Measurements from ENCODE around the gene MACROD2. TPM values are rescaled to one million over a fixed set of nuclear protein-coding genes. Genes with fewer than 3 reads are reported as not detected.

MACROD2 gene
- total RNA-seq, 5 donors from 2014 or later (not counting 1 experiment from before 2014, with no cell fraction given), result 0.23 to 1.3 (median 0.51) TPM; not detected in 2

DNA sequence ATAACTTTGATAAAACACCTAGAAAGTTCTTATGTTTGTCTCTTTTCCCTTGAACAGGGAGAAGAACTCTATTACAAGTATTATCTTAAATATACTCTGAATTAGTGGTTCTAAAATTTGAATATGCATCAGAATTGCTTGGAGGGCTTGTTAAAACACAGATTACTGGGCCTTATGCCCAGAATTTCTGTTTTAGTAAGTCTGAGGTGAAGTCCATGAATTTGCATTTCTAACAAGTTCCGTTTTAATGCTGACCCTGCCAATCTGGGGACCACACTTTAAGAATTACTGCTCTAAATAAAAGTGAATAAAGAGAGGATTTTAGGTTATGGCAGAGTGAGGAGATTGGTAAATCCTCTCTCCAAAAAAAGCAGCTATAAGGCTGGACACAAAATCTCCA lies 510.2 kb downstream of the MACROD2 start:
- Histone ChIP-seq H3K4me1 (ENCODE audit: control insufficient read depth in 1 of 2, extremely low read depth in 1 of 2, insufficient read depth in 2 of 2, low read length in 2 of 2) (no peaks in the 10 kb centered on the region), H3K36me3 (ENCODE audit: control insufficient read depth in 2 of 2, extremely low read depth in 1 of 2, insufficient read depth in 1 of 2, low read length in 1 of 2) (no peaks in the 10 kb centered on the region), H3K27ac (ENCODE audit: low read length) (no peak overlapping the region), H3K27me3 (replicated peaks in 1 of 2; ENCODE audit: control insufficient read depth in 2 of 2, extremely low read depth in 1 of 2, insufficient read depth in 2 of 2, low read length in 1 of 2) (no peaks in the 10 kb centered on the region), H3K9me3 (no peaks in the 10 kb centered on the region), H3K4me3 (ENCODE audit: control insufficient read depth in 1 of 2, extremely low read depth in 1 of 2, low read length in 1 of 2) (no peak overlapping the region)
- H3K9me3 Mint-ChIP-seq, result peaks cover 4 to 15% (median 15%) of the 10 kb centered on the region in 3 donors
- DNase-seq (no peak), ATAC-seq (replicated peaks in 1 of 4) (no peak)
- CTCF ChIA-PET, result no interaction called here
- H3K36me3 Mint-ChIP-seq, result no peaks in the 10 kb centered on the region
- H3K27me3 Mint-ChIP-seq, result no peaks in the 10 kb centered on the region
- POLR2A ChIA-PET, result no interaction called here
- H3K4me1 Mint-ChIP-seq, result no peaks in the 10 kb centered on the region
- H3K27ac Mint-ChIP-seq, result no peak overlapping the region
- no CpG with 5 or more reads among the region's 1 CpG for WGBS (ENCODE audit: insufficient coverage)
- no peak overlapping the region for H3K4me3 Mint-ChIP-seq

DNA sequence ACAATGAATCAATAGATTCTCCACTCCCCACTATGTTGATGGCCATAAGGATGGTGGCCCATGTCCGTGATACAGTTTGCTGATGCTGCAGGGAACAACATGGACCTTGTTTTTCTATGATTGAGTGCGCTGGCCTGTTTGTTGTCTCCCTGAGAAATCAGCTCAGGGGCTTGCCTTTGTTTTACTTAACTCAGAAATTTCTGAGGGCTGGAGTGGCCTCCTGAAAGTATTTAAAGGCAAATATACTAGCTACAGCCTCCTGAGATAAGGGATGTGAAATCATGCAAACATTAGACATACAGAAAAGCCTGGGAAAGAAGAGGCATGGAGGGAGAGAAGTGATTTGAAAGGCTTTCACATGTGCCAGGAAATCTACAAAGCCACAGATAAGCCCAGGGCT lies 512.4 kb downstream of the MACROD2 start:
- no peak for ATAC-seq (replicated peaks in 1 of 4)
- CTCF ChIA-PET, result no interaction called here
- H3K4me3 ChIP-seq (ENCODE audit: control insufficient read depth in 1 of 2, extremely low read depth in 1 of 2, low read length in 1 of 2), result no peak overlapping the region
- no peaks in the 10 kb centered on the region for H3K9me3 ChIP-seq
- no peaks in the 10 kb centered on the region for H3K36me3 ChIP-seq (ENCODE audit: control insufficient read depth in 2 of 2, extremely low read depth in 1 of 2, insufficient read depth in 1 of 2, low read length in 1 of 2)
- no peak for DNase-seq
- Mint-ChIP-seq H3K9me3 (peaks cover 16 to 26% (median 25%) of the 10 kb centered on the region in 3 donors), H3K36me3 (no peaks in the 10 kb centered on the region), H3K27ac (no peak overlapping the region), H3K4me1 (no peaks in the 10 kb centered on the region), H3K27me3 (no peaks in the 10 kb centered on the region), H3K4me3 (no peak overlapping the region)
- no peaks in the 10 kb centered on the region for H3K27me3 ChIP-seq (replicated peaks in 1 of 2; ENCODE audit: control insufficient read depth in 2 of 2, extremely low read depth in 1 of 2, insufficient read depth in 2 of 2, low read length in 1 of 2)
- POLR2A ChIA-PET, result no interaction called here
- no peaks in the 10 kb centered on the region for H3K4me1 ChIP-seq (ENCODE audit: control insufficient read depth in 1 of 2, extremely low read depth in 1 of 2, insufficient read depth in 2 of 2, low read length in 2 of 2)
- H3K27ac ChIP-seq (ENCODE audit: low read length), result no peak overlapping the region
- 38% methylated on average over 2 of the region's 2 CpGs for whole genome bisulfite sequencing (ENCODE audit: insufficient coverage)

DNA sequence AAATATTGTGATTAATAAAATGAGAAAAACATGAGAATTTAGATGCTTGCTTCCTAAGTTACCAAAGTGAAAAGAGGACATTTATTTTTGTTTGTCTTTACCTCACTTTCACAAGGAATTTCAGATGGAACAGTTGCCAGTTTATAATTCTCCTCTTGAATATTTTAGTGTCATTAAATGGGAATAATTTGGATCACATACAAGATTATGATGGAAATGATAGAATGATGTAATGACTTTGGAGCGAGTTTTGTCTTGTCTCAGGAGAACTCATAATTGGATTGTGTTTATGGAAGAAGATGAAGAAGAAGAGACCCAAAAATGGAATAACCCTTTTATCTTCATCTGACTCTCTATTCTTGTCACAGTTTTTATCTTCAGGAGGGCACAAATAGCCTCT lies 515.0 kb downstream of the MACROD2 start:
- H3K36me3 Mint-ChIP-seq, result no peaks in the 10 kb centered on the region
- H3K27me3 Mint-ChIP-seq, result no peaks in the 10 kb centered on the region
- peaks cover 16 to 33% (median 32%) of the 10 kb centered on the region in 3 donors for H3K9me3 Mint-ChIP-seq
- Histone ChIP-seq H3K27ac (ENCODE audit: low read length) (no peak overlapping the region), H3K27me3 (replicated peaks in 1 of 2; ENCODE audit: control insufficient read depth in 2 of 2, extremely low read depth in 1 of 2, insufficient read depth in 2 of 2, low read length in 1 of 2) (no peaks in the 10 kb centered on the region), H3K4me3 (ENCODE audit: control insufficient read depth in 1 of 2, extremely low read depth in 1 of 2, low read length in 1 of 2) (no peak overlapping the region), H3K36me3 (ENCODE audit: control insufficient read depth in 2 of 2, extremely low read depth in 1 of 2, insufficient read depth in 1 of 2, low read length in 1 of 2) (no peaks in the 10 kb centered on the region), H3K4me1 (ENCODE audit: control insufficient read depth in 1 of 2, extremely low read depth in 1 of 2, insufficient read depth in 2 of 2, low read length in 2 of 2) (no peaks in the 10 kb centered on the region), H3K9me3 (no peaks in the 10 kb centered on the region)
- no peak overlapping the region for H3K4me3 Mint-ChIP-seq
- WGBS (ENCODE audit: insufficient coverage), result no CpG with 5 or more reads among the region's 1 CpG
- CTCF ChIA-PET, result no interaction called here
- POLR2A ChIA-PET, result no interaction called here
- H3K4me1 Mint-ChIP-seq, result no peaks in the 10 kb centered on the region
- ATAC-seq (replicated peaks in 1 of 4) (no peak), DNase-seq (no peak)
- H3K27ac Mint-ChIP-seq, result no peak overlapping the region

DNA sequence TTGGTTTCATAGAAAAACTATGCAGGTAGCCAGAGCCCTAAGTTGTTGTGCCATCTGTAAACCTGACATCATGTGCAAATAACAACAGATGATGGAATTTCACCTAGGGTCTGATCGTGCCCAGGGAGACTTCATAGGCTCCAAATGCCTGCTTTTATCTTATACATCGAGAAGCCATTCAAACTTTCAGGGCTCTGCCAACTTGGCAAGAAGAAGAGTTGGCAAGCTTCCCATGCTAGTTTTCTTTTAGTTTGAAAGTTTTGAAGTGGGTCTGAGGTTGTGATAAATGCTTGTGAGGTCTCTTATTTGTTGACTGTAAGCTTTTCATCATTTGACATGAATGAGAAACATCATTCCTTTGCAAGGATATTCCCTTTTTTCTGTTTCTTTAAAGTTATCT lies 517.5 kb downstream of the MACROD2 start:
- H3K4me1 ChIP-seq (ENCODE audit: control insufficient read depth in 1 of 2, extremely low read depth in 1 of 2, insufficient read depth in 2 of 2, low read length in 2 of 2), result no peaks in the 10 kb centered on the region
- CTCF ChIA-PET, result no interaction called here
- 0% methylated on average over 1 of the region's 2 CpGs for WGBS (ENCODE audit: insufficient coverage)
- H3K9me3 Mint-ChIP-seq, result peaks cover 18 to 33% (median 22%) of the 10 kb centered on the region in 3 donors
- H3K9me3 ChIP-seq, result no peaks in the 10 kb centered on the region
- H3K36me3 ChIP-seq (ENCODE audit: control insufficient read depth in 2 of 2, extremely low read depth in 1 of 2, insufficient read depth in 1 of 2, low read length in 1 of 2), result no peaks in the 10 kb centered on the region
- no peak overlapping the region for H3K27ac ChIP-seq (ENCODE audit: low read length)
- H3K4me3 ChIP-seq (ENCODE audit: control insufficient read depth in 1 of 2, extremely low read depth in 1 of 2, low read length in 1 of 2), result no peak overlapping the region
- H3K27me3 ChIP-seq (replicated peaks in 1 of 2; ENCODE audit: control insufficient read depth in 2 of 2, extremely low read depth in 1 of 2, insufficient read depth in 2 of 2, low read length in 1 of 2), result no peaks in the 10 kb centered on the region
- H3K4me1 Mint-ChIP-seq, result no peaks in the 10 kb centered on the region
- H3K27ac Mint-ChIP-seq, result no peak overlapping the region
- H3K36me3 Mint-ChIP-seq, result no peaks in the 10 kb centered on the region
- POLR2A ChIA-PET, result no interaction called here
- H3K27me3 Mint-ChIP-seq, result no peaks in the 10 kb centered on the region
- no peak for ATAC-seq (replicated peaks in 1 of 4)
- DNase-seq, result no peak
- no peak overlapping the region for H3K4me3 Mint-ChIP-seq

DNA sequence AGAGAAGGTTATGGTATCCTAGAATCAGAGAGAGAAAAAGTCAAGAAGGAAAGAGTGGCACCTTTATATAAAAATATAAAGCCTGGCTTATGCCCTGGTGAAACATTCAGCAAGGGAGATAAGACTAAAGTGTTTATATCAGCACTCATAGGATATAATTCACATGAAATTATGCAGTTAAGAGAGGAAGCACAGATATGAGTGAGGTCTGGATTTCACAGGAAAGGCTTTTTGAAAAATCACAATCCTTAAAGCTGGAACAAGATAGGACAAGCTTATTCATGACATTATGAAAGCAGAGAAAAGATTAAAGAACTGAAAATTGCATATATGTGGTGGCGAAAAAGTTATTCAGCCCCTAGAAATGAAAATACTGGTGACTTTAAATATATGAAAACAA lies 523.3 kb downstream of the MACROD2 start:
- Mint-ChIP-seq H3K9me3 (peaks cover 12 to 38% (median 30%) of the 10 kb centered on the region in 3 donors), H3K4me3 (no peak overlapping the region), H3K27ac (no peak overlapping the region), H3K27me3 (no peaks in the 10 kb centered on the region), H3K36me3 (no peaks in the 10 kb centered on the region), H3K4me1 (no peaks in the 10 kb centered on the region)
- ChIA-PET CTCF (no interaction called here), POLR2A (no interaction called here)
- no peak for DNase-seq
- Histone ChIP-seq H3K9me3 (no peaks in the 10 kb centered on the region), H3K27me3 (replicated peaks in 1 of 2; ENCODE audit: control insufficient read depth in 2 of 2, extremely low read depth in 1 of 2, insufficient read depth in 2 of 2, low read length in 1 of 2) (no peaks in the 10 kb centered on the region), H3K4me1 (ENCODE audit: control insufficient read depth in 1 of 2, extremely low read depth in 1 of 2, insufficient read depth in 2 of 2, low read length in 2 of 2) (no peaks in the 10 kb centered on the region), H3K27ac (ENCODE audit: low read length) (no peak overlapping the region), H3K4me3 (ENCODE audit: control insufficient read depth in 1 of 2, extremely low read depth in 1 of 2, low read length in 1 of 2) (no peak overlapping the region), H3K36me3 (ENCODE audit: control insufficient read depth in 2 of 2, extremely low read depth in 1 of 2, insufficient read depth in 1 of 2, low read length in 1 of 2) (no peaks in the 10 kb centered on the region)
- no peak for ATAC-seq (replicated peaks in 1 of 4)
- no CpG with 5 or more reads among the region's 1 CpG for WGBS (ENCODE audit: insufficient coverage)

DNA sequence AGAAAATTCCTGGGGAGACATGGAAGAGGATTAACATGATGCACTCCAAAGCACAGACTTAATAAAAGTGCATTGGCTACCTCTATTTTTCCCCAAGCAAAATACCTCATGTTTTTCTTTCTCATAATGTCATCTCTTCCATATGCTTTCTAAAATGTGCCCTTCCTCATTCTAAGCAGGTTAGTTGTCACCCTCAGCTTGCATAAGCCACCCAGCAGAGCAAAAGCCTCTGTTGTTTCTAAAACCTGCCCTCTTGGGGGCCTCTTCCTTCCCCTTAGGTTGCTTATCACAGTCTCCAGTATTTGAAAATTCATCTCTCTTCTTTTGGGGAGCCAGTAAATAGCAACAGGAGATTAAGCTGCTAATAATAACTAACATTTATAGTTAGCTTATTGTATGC lies 525.7 kb downstream of the MACROD2 start:
- H3K27me3 Mint-ChIP-seq, result no peaks in the 10 kb centered on the region
- DNase-seq (no peak), ATAC-seq (replicated peaks in 1 of 4) (no peak)
- H3K36me3 Mint-ChIP-seq, result no peaks in the 10 kb centered on the region
- ChIA-PET POLR2A (no interaction called here), CTCF (no interaction called here)
- H3K4me3 ChIP-seq (ENCODE audit: control insufficient read depth in 1 of 2, extremely low read depth in 1 of 2, low read length in 1 of 2), result no peak overlapping the region
- H3K27ac Mint-ChIP-seq, result no peak overlapping the region
- H3K4me3 Mint-ChIP-seq, result no peak overlapping the region
- H3K4me1 Mint-ChIP-seq, result no peaks in the 10 kb centered on the region
- no peak overlapping the region for H3K27ac ChIP-seq (ENCODE audit: low read length)
- H3K36me3 ChIP-seq (ENCODE audit: control insufficient read depth in 2 of 2, extremely low read depth in 1 of 2, insufficient read depth in 1 of 2, low read length in 1 of 2), result no peaks in the 10 kb centered on the region
- H3K27me3 ChIP-seq (replicated peaks in 1 of 2; ENCODE audit: control insufficient read depth in 2 of 2, extremely low read depth in 1 of 2, insufficient read depth in 2 of 2, low read length in 1 of 2), result no peaks in the 10 kb centered on the region
- H3K4me1 ChIP-seq (ENCODE audit: control insufficient read depth in 1 of 2, extremely low read depth in 1 of 2, insufficient read depth in 2 of 2, low read length in 2 of 2), result no peaks in the 10 kb centered on the region
- H3K9me3 Mint-ChIP-seq, result peaks cover 15 to 28% (median 22%) of the 10 kb centered on the region in 3 donors
- no peaks in the 10 kb centered on the region for H3K9me3 ChIP-seq

DNA sequence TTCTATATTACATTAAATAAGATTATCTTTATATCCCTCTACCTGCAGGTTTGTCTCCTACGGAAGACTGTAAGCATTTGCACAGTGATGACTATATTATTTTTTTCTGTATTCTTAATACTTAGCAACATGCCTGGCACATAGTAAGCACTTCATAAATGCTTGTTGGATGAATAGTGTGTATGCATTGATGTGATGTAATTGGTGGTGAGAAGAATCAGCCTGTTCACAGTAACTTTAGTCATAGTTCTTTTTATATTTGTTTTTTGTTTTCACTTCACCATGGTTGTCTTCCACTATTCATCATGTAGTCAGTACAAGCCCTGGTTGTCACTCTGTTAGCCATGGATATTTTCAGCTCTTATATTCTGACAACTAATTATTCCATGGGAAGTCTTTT lies 526.1 kb downstream of the MACROD2 start:
- no peak for ATAC-seq (replicated peaks in 1 of 4)
- peaks cover 16 to 28% (median 22%) of the 10 kb centered on the region in 3 donors for H3K9me3 Mint-ChIP-seq
- H3K27me3 ChIP-seq (replicated peaks in 1 of 2; ENCODE audit: control insufficient read depth in 2 of 2, extremely low read depth in 1 of 2, insufficient read depth in 2 of 2, low read length in 1 of 2), result no peaks in the 10 kb centered on the region
- POLR2A ChIA-PET, result no interaction called here
- CTCF ChIA-PET, result no interaction called here
- H3K4me3 ChIP-seq (ENCODE audit: control insufficient read depth in 1 of 2, extremely low read depth in 1 of 2, low read length in 1 of 2), result no peak overlapping the region
- no peaks in the 10 kb centered on the region for H3K4me1 Mint-ChIP-seq
- no peaks in the 10 kb centered on the region for H3K27me3 Mint-ChIP-seq
- H3K36me3 ChIP-seq (ENCODE audit: control insufficient read depth in 2 of 2, extremely low read depth in 1 of 2, insufficient read depth in 1 of 2, low read length in 1 of 2), result no peaks in the 10 kb centered on the region
- no peak for DNase-seq
- no CpG with 5 or more reads among the region's 1 CpG for WGBS (ENCODE audit: insufficient coverage)
- H3K36me3 Mint-ChIP-seq, result no peaks in the 10 kb centered on the region
- H3K27ac Mint-ChIP-seq, result no peak overlapping the region
- H3K9me3 ChIP-seq, result no peaks in the 10 kb centered on the region
- H3K27ac ChIP-seq (ENCODE audit: low read length), result no peak overlapping the region
- H3K4me3 Mint-ChIP-seq, result no peak overlapping the region
- H3K4me1 ChIP-seq (ENCODE audit: control insufficient read depth in 1 of 2, extremely low read depth in 1 of 2, insufficient read depth in 2 of 2, low read length in 2 of 2), result no peaks in the 10 kb centered on the region

Data from T-cell (primary cell).